Activated CD8-positive, alpha-beta T cell treated with anti-CD3 and anti-CD28 coated beads, Interleukin-2, amount 10 ng/mL, durations not matched to agents 7 days and 5 days (primary cell): Measurements from ENCODE around the gene NAGK. TPM values are rescaled to one million over a fixed set of nuclear protein-coding genes. Genes with fewer than 3 reads are reported as not detected.

ENCODE experiments used
- ATAC-seq: fragments of 150-1000 bp; cut with Tn5 transposase; one replicate; pipeline ENCODE4 v1.10.0; 2021; ENCODE audit warnings: moderate library complexity
- CTCF ChIA-PET: fragments of 350-600 bp; sonication (Branson Sonifier 250); formaldehyde crosslinking; loops from one replicate; lab custom pipeline; 2021; ENCODE audit warnings: antibody characterized with exemption; lab: Charles Lee
- POLR2A ChIA-PET: fragments of 350-600 bp; sonication (Branson Sonifier 250); formaldehyde crosslinking; loops from one replicate; lab custom pipeline; 2021; ENCODE audit warnings: antibody characterized with exemption; lab: Charles Lee
- DNase-seq: peaks from one replicate; pipeline ENCODE4 v3.0.0-alpha.2; 2020
- H3K27ac Mint-ChIP-seq: one replicate; pipeline ENCODE4 v1.8.0; 2021; ENCODE audit warnings: mild to moderate bottlenecking, mixed read lengths
- H3K27me3 Mint-ChIP-seq: one replicate; pipeline ENCODE4 v1.8.0; 2021; ENCODE audit warnings: low read depth, mixed read lengths
- H3K36me3 Mint-ChIP-seq: one replicate; pipeline ENCODE4 v1.8.0; 2021; ENCODE audit warnings: low read depth, mixed read lengths
- H3K4me1 Mint-ChIP-seq: one replicate; pipeline ENCODE4 v1.8.0; 2021; ENCODE audit warnings: low read depth, mixed read lengths
- H3K4me3 Mint-ChIP-seq: one replicate; pipeline ENCODE4 v1.8.0; 2021; ENCODE audit warnings: mild to moderate bottlenecking, mixed read lengths
- H3K9me3 Mint-ChIP-seq: one replicate; pipeline ENCODE4 v1.8.0; 2022; ENCODE audit warnings: mixed read lengths; ENCODE audit not compliant: insufficient read depth
- total RNA-seq, 2 experiments: library from RNA; stranded (reverse); gene quantifications; one replicate each; pipeline ENCODE4 v1.2.3, GENCODE V29; 2021

NAGK gene
- total RNA-seq, 2 experiments from 2014 or later = 68.3 to 75.3 TPM

- ChIA-PET CTCF (interaction anchor here (0.9 kb wide), 1 partner anchor 107 kb away, joined by 3 read pairs; the partner anchor contains the start of gene PAIP2B), POLR2A (interaction anchor here (0.8 kb wide), 1 partner anchor 52 kb away, joined by 3 read pairs; the partner anchor contains the start of gene NAGK)
- ATAC-seq (no peak), DNase-seq (no peak)
- Mint-ChIP-seq H3K36me3 (peaks cover 10% of the 10 kb centered on the region), H3K4me3 (no peak overlapping the region), H3K9me3 (no peaks in the 10 kb centered on the region), H3K27ac (no peak overlapping the region), H3K27me3 (no peaks in the 10 kb centered on the region), H3K4me1 (no peaks in the 10 kb centered on the region)
These were observed 51.7 kb downstream of the NAGK start for GRCh38 chr2:71120195-71120594.

GRCh38 chr2:71121479-71121878 lies 53.0 kb downstream of the NAGK start:
- DNase-seq = no peak
- ATAC-seq = no peak

GRCh38 chr2:71122387-71123298 lies 54.2 kb downstream of the NAGK start:
- CTCF ChIA-PET = no interaction called here
- ATAC-seq = no peak

More at GRCh38 chr2:71121479-71121878, 53.0 kb downstream of the NAGK start:
- Mint-ChIP-seq H3K4me3 (no peak overlapping the region), H3K9me3 (no peaks in the 10 kb centered on the region), H3K27me3 (no peaks in the 10 kb centered on the region), H3K36me3 (peaks cover 10% of the 10 kb centered on the region), H3K4me1 (no peaks in the 10 kb centered on the region), H3K27ac (no peak overlapping the region)
- POLR2A ChIA-PET = interaction anchor here (0.6 kb wide), 1 partner anchor 54 kb away, joined by 3 read pairs; no protein-coding TSS in a partner anchor
- CTCF ChIA-PET = no interaction called here

GRCh38 chr2:71125506-71126294 lies 57.3 kb downstream of the NAGK start:
- ChIA-PET CTCF (no interaction called here), POLR2A (no interaction called here)
- no peaks in the 10 kb centered on the region for H3K27me3 Mint-ChIP-seq
- H3K4me3 Mint-ChIP-seq = no peak overlapping the region
- DNase-seq (no peak), ATAC-seq (no peak)
- peaks cover 10% of the 10 kb centered on the region for H3K4me1 Mint-ChIP-seq
- H3K36me3 Mint-ChIP-seq = peaks cover 6% of the 10 kb centered on the region
- H3K27ac Mint-ChIP-seq = no peak overlapping the region
- no peaks in the 10 kb centered on the region for H3K9me3 Mint-ChIP-seq

More at GRCh38 chr2:71122387-71123298, 54.2 kb downstream of the NAGK start:
- H3K4me3 Mint-ChIP-seq = no peak overlapping the region
- H3K27me3 Mint-ChIP-seq = no peaks in the 10 kb centered on the region
- POLR2A ChIA-PET = no interaction called here
- H3K27ac Mint-ChIP-seq = no peak overlapping the region
- no peak for DNase-seq
- peaks cover 11% of the 10 kb centered on the region for H3K36me3 Mint-ChIP-seq
- H3K9me3 Mint-ChIP-seq = no peaks in the 10 kb centered on the region
- peaks cover 1% of the 10 kb centered on the region for H3K4me1 Mint-ChIP-seq

GRCh38 chr2:71126957-71127356 lies 58.5 kb downstream of the NAGK start:
- Mint-ChIP-seq H3K4me1 (peaks cover 10% of the 10 kb centered on the region), H3K27ac (no peak overlapping the region), H3K27me3 (no peaks in the 10 kb centered on the region), H3K9me3 (no peaks in the 10 kb centered on the region), H3K4me3 (no peak overlapping the region), H3K36me3 (peaks cover 6% of the 10 kb centered on the region)
- POLR2A ChIA-PET = interaction anchor here (1.1 kb wide), 1 partner anchor 59 kb away, joined by 6 read pairs; the partner anchor contains the start of gene NAGK
- DNase-seq (no peak), ATAC-seq (no peak)
- CTCF ChIA-PET = no interaction called here

Other genes with a start within 250 kb of the NAGK start
- gene CLEC4F, start 248.0 kb upstream of the NAGK start, total RNA-seq = not detected
- gene CD207, start 232.8 kb upstream of the NAGK start, total RNA-seq = not detected
- gene VAX2, start 168.1 kb upstream of the NAGK start, total RNA-seq = not detected
- gene ATP6V1B1, start 132.7 kb upstream of the NAGK start, total RNA-seq = not detected
- not detected for gene ANKRD53, start 90.0 kb upstream of the NAGK start, total RNA-seq
- 10 to 100 TPM; 55.9 to 59.4 TPM for gene TEX261, start 73.8 kb upstream of the NAGK start, total RNA-seq
- 10 to 100 TPM; 12.4 to 14.7 TPM for gene MCEE, start 61.6 kb downstream of the NAGK start, total RNA-seq
- gene MPHOSPH10, start 62.0 kb downstream of the NAGK start, total RNA-seq = 10 to 100 TPM; 39.9 to 40.1 TPM
- 1 to 10 TPM; 1.3 to 1.5 TPM for gene PAIP2B, start 158.5 kb downstream of the NAGK start, total RNA-seq